GM23248 (cell line): ENCODE data around the gene VPS26A.

Experiments used
- EZH2 ChIP-seq: fragments of 200-600 bp; sonication (generic); IDR thresholded peaks from 2 replicates; pipeline ENCODE4 v1.6.1; 2018; ENCODE audit warnings: antibody characterized with exemption, mild to moderate bottlenecking; ENCODE audit not compliant: insufficient read depth, poor library complexity, severe bottlenecking
- EZH2phosphoT487 ChIP-seq: fragments of 200-600 bp; sonication (generic); IDR thresholded peaks from 2 replicates; pipeline ENCODE4 v1.6.1; 2018; ENCODE audit warnings: antibody characterized with exemption, moderate library complexity, mild to moderate bottlenecking, low read depth; ENCODE audit not compliant: insufficient read depth

GRCh38 chr10:69160809-69161241 lies 36.8 kb downstream of the VPS26A start:
- TF ChIP-seq EZH2 (no peak), EZH2phosphoT487 (no peak)
